Measurements from ENCODE around the gene TSPO2.

- no peak for TF ChIP-seq CTCF (IDR thresholded peaks at IDR 0.05)
- no peak for TF ChIP-seq POLR2A (IDR thresholded peaks at IDR 0.05)
Measured at GRCh38 chr6:41009669-41010068, 32.6 kb upstream of the TSPO2 start.
